A549 (cell line): ENCODE data around the gene HDAC10. TPM values are rescaled to one million over a fixed set of nuclear protein-coding genes. Genes with fewer than 3 reads are reported as not detected.

Experiments used
- ATAC-seq, 2 experiments: fragments of 200-7000 bp in 1 of 2; fragments of >200 bp in 1 of 2; cut with Nextera tagmentation in 1 of 2; cut with Tn5 transposase in 1 of 2; 3 replicates each; pipeline versions ENCODE4 v1.8.0 to v1.9.1; 2018 to 2020; ENCODE audit warnings: mild to moderate bottlenecking in 1 of 2, moderate library complexity in 1 of 2
- CTCF ChIA-PET: fragments of 300-600 bp; sonication (Branson Sonifier 250); formaldehyde crosslinking; extraction: SDS; loops from one replicate; lab custom pipeline; 2021; ENCODE audit warnings: antibody characterized with exemption, inconsistent platforms; lab: Yijun Ruan, JAX
- POLR2A ChIA-PET: fragments of 350-600 bp; formaldehyde crosslinking; extraction: SDS; loops from one replicate; lab custom pipeline; 2021; ENCODE audit warnings: antibody characterized with exemption, inconsistent platforms; lab: Yijun Ruan, JAX
- DNase-seq, 2 experiments: peaks; one replicate each; pipeline versions ENCODE4 v3.0.0 to v3.0.0-alpha.2; 2011 to 2016; ENCODE audit warnings: low read depth in 1 of 2, low spot score in 1 of 2
- FAIRE-seq: peaks from 2 replicates; lab custom pipeline; 2011; peaks lifted over from hg19 to GRCh38; lab: Jason Lieb, UNC
- H3K27ac ChIP-seq, 2 experiments: fragments of >200 bp; sonication (Bioruptor Twin); formaldehyde crosslinking; 3 replicates each; pipeline ENCODE4 v1.5.1; 2016 to 2017
- H3K4me1 ChIP-seq: fragments of >200 bp; sonication (Bioruptor Twin); formaldehyde crosslinking; 3 replicates; pipeline ENCODE4 v1.6.1; 2016
- H3K4me2 ChIP-seq: fragments of >200 bp; sonication (Bioruptor Twin); formaldehyde crosslinking; 3 replicates; pipeline ENCODE4 v1.6.1; 2016
- H3K4me3 ChIP-seq: fragments of >200 bp; sonication (Bioruptor Twin); formaldehyde crosslinking; 3 replicates; pipeline ENCODE4 v1.5.1; 2016
- H3K9me3 ChIP-seq: fragments of >200 bp; sonication (Bioruptor Twin); formaldehyde crosslinking; 3 replicates; pipeline ENCODE4 v1.6.1; 2016
- BCL3 ChIP-seq: fragments of >200 bp; sonication (Bioruptor Twin); formaldehyde crosslinking; IDR thresholded peaks from 3 replicates; pipeline ENCODE4 v1.6.1; 2016
- BHLHE40 ChIP-seq: IDR thresholded peaks from 2 replicates; pipeline ENCODE4 v1.6.1; 2012; ENCODE audit warnings: low read depth, low read length, inconsistent platforms
- CBX2 ChIP-seq: fragments of 200-600 bp; sonication (generic); IDR thresholded peaks from 2 replicates; pipeline ENCODE4 v1.6.1; 2016; ENCODE audit warnings: low read depth, mild to moderate bottlenecking, borderline replicate concordance
- CBX8 ChIP-seq: fragments of 200-600 bp; sonication (generic); IDR thresholded peaks from 2 replicates; pipeline ENCODE4 v1.6.1; 2016
- CHD2 ChIP-seq: fragments of 150-350 bp; IDR thresholded peaks from 2 replicates; pipeline ENCODE4 v1.6.1; 2014; ENCODE audit warnings: low read length; ENCODE audit not compliant: partially characterized antibody
- E2F6 ChIP-seq: IDR thresholded peaks from 2 replicates; pipeline ENCODE4 v1.6.1; 2012; ENCODE audit warnings: low read depth, borderline replicate concordance
- EHMT2 ChIP-seq: fragments of 200-600 bp; sonication (generic); IDR thresholded peaks from 2 replicates; pipeline ENCODE4 v1.6.1; 2016; ENCODE audit warnings: antibody characterized with exemption, low read depth, mild to moderate bottlenecking, moderate library complexity
- EP300 ChIP-seq, 2 experiments: fragments of >200 bp; sonication (Bioruptor Twin); formaldehyde crosslinking; IDR thresholded peaks; 2 replicates in 1 of 2; 3 replicates in 1 of 2; pipeline ENCODE4 v1.6.1; 2016 to 2017
- HES2 ChIP-seq: fragments of >200 bp; sonication (Bioruptor Twin); formaldehyde crosslinking; IDR thresholded peaks from 2 replicates; pipeline ENCODE4 v1.6.1; 2016
- HMGXB4 ChIP-seq: fragments of 250-450 bp; sonication (Bioruptor Pico); IDR thresholded peaks from 2 replicates; pipeline ENCODE4 v1.5.0; 2021; ENCODE audit warnings: mild to moderate bottlenecking, moderate library complexity, borderline replicate concordance
- HOXB13 ChIP-seq: fragments of 250-450 bp; sonication (Bioruptor Pico); IDR thresholded peaks from 2 replicates; pipeline ENCODE4 v1.5.0; 2020; ENCODE audit warnings: low read depth, mild to moderate bottlenecking, moderate library complexity
- JUN ChIP-seq, 2 experiments: fragments of >200 bp; sonication (Bioruptor Twin); formaldehyde crosslinking; IDR thresholded peaks; 2 replicates in 1 of 2; 3 replicates in 1 of 2; pipeline ENCODE4 v1.6.1; 2016 to 2017
- MAFK ChIP-seq: fragments of 450-650 bp; IDR thresholded peaks from 2 replicates; pipeline ENCODE4 v1.6.1; 2014; ENCODE audit not compliant: partially characterized antibody
- NFE2L2 ChIP-seq: fragments of 150-350 bp; conservative IDR thresholded peaks from 2 replicates; pipeline ENCODE4 v1.6.1; 2014; ENCODE audit warnings: low read length
- POLR2A ChIP-seq: IDR thresholded peaks from 2 replicates; pipeline ENCODE4 v1.6.1; 2012; ENCODE audit warnings: mild to moderate bottlenecking, low read length
- RAD21 ChIP-seq, 2 experiments: fragments of >200 bp in 1 of 2; sonication (Bioruptor Twin) in 1 of 2; formaldehyde crosslinking in 1 of 2; IDR thresholded peaks in 1 of 2; conservative IDR thresholded peaks in 1 of 2; 2 replicates in 1 of 2; 3 replicates in 1 of 2; pipeline ENCODE4 v1.6.1; 2012 to 2018; ENCODE audit warnings: inconsistent platforms in 1 of 2
- REST ChIP-seq: fragments of 200-600 bp; sonication (generic); IDR thresholded peaks from 2 replicates; pipeline ENCODE4 v1.6.1; 2016; ENCODE audit warnings: antibody characterized with exemption, mild to moderate bottlenecking, moderate library complexity
- RFX5 ChIP-seq: fragments of 450-650 bp; IDR thresholded peaks from 2 replicates; pipeline ENCODE4 v1.7.1; 2014; ENCODE audit warnings: antibody characterized with exemption, mild to moderate bottlenecking, moderate library complexity
- SMC3 ChIP-seq: fragments of >200 bp; sonication (Bioruptor Twin); formaldehyde crosslinking; IDR thresholded peaks from 3 replicates; pipeline ENCODE4 v1.6.1; 2018; ENCODE audit warnings: inconsistent platforms
- ZC3H11A ChIP-seq: fragments of 450-650 bp; IDR thresholded peaks from 2 replicates; pipeline ENCODE4 v1.6.1; 2014; ENCODE audit warnings: antibody characterized with exemption, mild to moderate bottlenecking
- ZNF302 ChIP-seq: fragments of 250-450 bp; sonication (Bioruptor Pico); IDR thresholded peaks from 2 replicates; pipeline ENCODE4 v1.9.0; 2021; ENCODE audit warnings: inconsistent platforms, mild to moderate bottlenecking, moderate library complexity
- WGBS: methylation state at CpG from one replicate; pipeline ENCODE4 v1.1.6; 2017; ENCODE audit errors: missing lambda C conversion rate; 5-methylcytosine and 5-hydroxymethylcytosine counted together
- polyA plus RNA-seq, 4 experiments: library from polyadenylated mRNA; depleted of rRNA in 3 of 4; stranded (reverse); fragments of >200 nt; fragmentation: RNase III in 1 of 4; extraction: RNeasy Plus Mini Kit Qiagen cat#74134 plus additional on column Dnase treatment in 1 of 4; gene quantifications; 2 replicates in 3 of 4; 3 replicates in 1 of 4; pipeline ENCODE4 v1.2.3, GENCODE V29; 2011 to 2017

Gene HDAC10
- polyA plus RNA-seq, 2 of the 4 experiments (the other 2 are of a cell fraction) = 2.4 to 12.0 TPM

- DNase-seq (peak in 1 of 2 experiments; percentile 66), FAIRE-seq (no peak), ATAC-seq (peak; percentile 35 to 57; a peak in 4 of 6 replicates)
- Histone ChIP-seq H3K9me3 (no peaks in the 10 kb centered on the region), H3K4me3 (peak overlapping the region; percentile 57), H3K27ac (peak overlapping the region; percentile 75 to 92; a peak in 5 of 6 replicates), H3K4me2 (peak overlapping the region; percentile 99), H3K4me1 (peaks cover 45% of the 10 kb centered on the region)
- CTCF ChIA-PET = interaction anchor here (1.7 to 6.2 kb wide), 3 partner anchors 10 to 56 kb away, joined by 4 to 57 read pairs (median 14); partner anchors contain the start of genes DENND6B and PLXNB2
- TF ChIP-seq REST (peak; percentile 93), RFX5 (no peak), MAFK (no peak), HOXB13 (CRISPR knock-in tag) (no peak)
- 45% methylated on average over 52 of the region's 53 CpGs for WGBS
- POLR2A ChIA-PET = no interaction called here
Observed at GRCh38 chr22:50270666-50271394, 19.8 kb upstream of the HDAC10 start.

- ATAC-seq (peak; percentile 15 to 19; a peak in 3 of 6 replicates), FAIRE-seq (no peak), DNase-seq (no peak)
- H3K4me2 ChIP-seq = peak within 1 kb of the TSS; percentile 99
- no peaks in the 10 kb centered on the region for H3K9me3 ChIP-seq
- peak within 1 kb of the TSS; percentile 57 for H3K4me3 ChIP-seq
- peaks cover 45% of the 10 kb centered on the region for H3K4me1 ChIP-seq
- POLR2A ChIA-PET = no interaction called here
- peak within 1 kb of the TSS; percentile 75 to 92 for H3K27ac ChIP-seq
- no CpG with 5 or more reads among the region's 92 CpGs for WGBS
- CTCF ChIA-PET = no interaction called here
- no peak for TF ChIP-seq MAFK
- no peak for TF ChIP-seq NFE2L2
- no peak for TF ChIP-seq CBX2
- TF ChIP-seq HES2 = no peak
- TF ChIP-seq POLR2A = no peak
- no peak for TF ChIP-seq JUN (IDR thresholded peaks at IDR 0.05)
- no peak for TF ChIP-seq HOXB13 (CRISPR knock-in tag)
- no peak for TF ChIP-seq RAD21 (conservative IDR thresholded peaks at IDR 0.05 in 1 of 2, IDR thresholded peaks at IDR 0.05 in 1 of 2)
- TF ChIP-seq E2F6 = no peak
- TF ChIP-seq HMGXB4 = no peak
Observed at GRCh38 chr22:50269970-50270665, 19.1 kb upstream of the HDAC10 start, which contains the start of gene MAPK11. TSS of gene MAPK11 (minus strand) at chr22:50270380. CDS start at chr22:50270292, 88 bp downstream.

- Histone ChIP-seq H3K27ac (peak overlapping the region; percentile 75 to 92; a peak in 5 of 6 replicates), H3K4me3 (peak overlapping the region; percentile 57), H3K4me2 (peak overlapping the region; percentile 99), H3K9me3 (no peaks in the 10 kb centered on the region), H3K4me1 (peaks cover 41% of the 10 kb centered on the region)
- DNase-seq (no peak), ATAC-seq (no peak), FAIRE-seq (no peak)
- ChIA-PET POLR2A (no interaction called here), CTCF (interaction anchor here (0.9 kb wide), 1 partner anchor 57 kb away, joined by 4 read pairs; the partner anchor contains the start of gene DENND6B)
- 20% methylated on average over 3 of the region's 18 CpGs for WGBS
- no peak for TF ChIP-seq HES2
- TF ChIP-seq EHMT2 = no peak
- no peak for TF ChIP-seq ZC3H11A
- no peak for TF ChIP-seq POLR2A
- TF ChIP-seq CBX8 = no peak
- no peak for TF ChIP-seq E2F6
- TF ChIP-seq ZNF302 (CRISPR knock-in tag) = no peak
- TF ChIP-seq BHLHE40 = no peak
- no peak for TF ChIP-seq NFE2L2
- no peak for TF ChIP-seq CHD2
- no peak for TF ChIP-seq EP300 (IDR thresholded peaks at IDR 0.05)
- no peak for TF ChIP-seq SMC3
- no peak for TF ChIP-seq BCL3
Observed at GRCh38 chr22:50269573-50269969, 18.5 kb upstream of the HDAC10 start.
